ENCODE data around the gene TEX36. TPM values are rescaled to one million over a fixed set of nuclear protein-coding genes. Genes with fewer than 3 reads are reported as not detected.

TEX36 gene
- total RNA-seq, 1 donor from 2014 or later = not detected

- Mint-ChIP-seq H3K27ac (ENCODE audit: unreplicated experiment) (no peak overlapping the region), H3K36me3 (ENCODE audit: unreplicated experiment) (no peaks in the 10 kb centered on the region), H3K4me3 (ENCODE audit: unreplicated experiment) (no peak overlapping the region), H3K9me3 (ENCODE audit: unreplicated experiment) (no peaks in the 10 kb centered on the region), H3K27me3 (ENCODE audit: unreplicated experiment) (no peaks in the 10 kb centered on the region), H3K4me1 (ENCODE audit: low read depth, unreplicated experiment) (no peaks in the 10 kb centered on the region)
- TF ChIP-seq, protein P1, sequence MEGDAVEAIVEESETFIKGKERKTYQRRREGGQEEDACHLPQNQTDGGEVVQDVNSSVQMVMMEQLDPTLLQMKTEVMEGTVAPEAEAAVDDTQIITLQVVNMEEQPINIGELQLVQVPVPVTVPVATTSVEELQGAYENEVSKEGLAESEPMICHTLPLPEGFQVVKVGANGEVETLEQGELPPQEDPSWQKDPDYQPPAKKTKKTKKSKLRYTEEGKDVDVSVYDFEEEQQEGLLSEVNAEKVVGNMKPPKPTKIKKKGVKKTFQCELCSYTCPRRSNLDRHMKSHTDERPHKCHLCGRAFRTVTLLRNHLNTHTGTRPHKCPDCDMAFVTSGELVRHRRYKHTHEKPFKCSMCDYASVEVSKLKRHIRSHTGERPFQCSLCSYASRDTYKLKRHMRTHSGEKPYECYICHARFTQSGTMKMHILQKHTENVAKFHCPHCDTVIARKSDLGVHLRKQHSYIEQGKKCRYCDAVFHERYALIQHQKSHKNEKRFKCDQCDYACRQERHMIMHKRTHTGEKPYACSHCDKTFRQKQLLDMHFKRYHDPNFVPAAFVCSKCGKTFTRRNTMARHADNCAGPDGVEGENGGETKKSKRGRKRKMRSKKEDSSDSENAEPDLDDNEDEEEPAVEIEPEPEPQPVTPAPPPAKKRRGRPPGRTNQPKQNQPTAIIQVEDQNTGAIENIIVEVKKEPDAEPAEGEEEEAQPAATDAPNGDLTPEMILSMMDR (IDR thresholded peaks at IDR 0.05; ENCODE audit: partially characterized antibody, unreplicated experiment) = no peak
- no peak for DNase-seq
Observed at GRCh38 chr10:125637496-125637895, 45.5 kb downstream of the TEX36 start.

DNA sequence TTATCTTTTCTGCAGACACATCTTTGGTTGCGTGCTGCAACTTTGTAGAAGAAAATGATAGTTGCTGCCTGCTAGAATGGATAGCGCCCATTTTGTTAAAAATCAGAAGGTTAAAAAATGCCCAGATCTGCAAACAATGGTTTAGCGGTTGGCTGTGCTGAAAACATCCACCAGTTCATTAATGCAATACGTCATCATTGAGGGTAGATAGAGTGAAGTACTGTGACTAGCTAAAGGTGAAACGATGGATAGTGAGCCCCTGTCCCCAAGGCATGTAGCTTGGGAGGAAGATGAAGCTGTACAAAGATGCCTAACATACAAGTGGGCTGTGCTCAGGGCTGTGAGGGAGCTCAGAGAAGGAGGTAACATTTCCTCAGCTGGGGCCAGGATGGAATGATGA, 48.4 kb downstream of the TEX36 start:
- DNase-seq = no peak
- H3K4me3 Mint-ChIP-seq (ENCODE audit: unreplicated experiment) = no peak overlapping the region
- no peak overlapping the region for H3K27ac Mint-ChIP-seq (ENCODE audit: unreplicated experiment)
- TF ChIP-seq, protein P1 (IDR thresholded peaks at IDR 0.05; ENCODE audit: partially characterized antibody, unreplicated experiment) = no peak
- no peaks in the 10 kb centered on the region for H3K4me1 Mint-ChIP-seq (ENCODE audit: low read depth, unreplicated experiment)
- no peaks in the 10 kb centered on the region for H3K27me3 Mint-ChIP-seq (ENCODE audit: unreplicated experiment)
- H3K36me3 Mint-ChIP-seq (ENCODE audit: unreplicated experiment) = no peaks in the 10 kb centered on the region
- no peaks in the 10 kb centered on the region for H3K9me3 Mint-ChIP-seq (ENCODE audit: unreplicated experiment)

DNA sequence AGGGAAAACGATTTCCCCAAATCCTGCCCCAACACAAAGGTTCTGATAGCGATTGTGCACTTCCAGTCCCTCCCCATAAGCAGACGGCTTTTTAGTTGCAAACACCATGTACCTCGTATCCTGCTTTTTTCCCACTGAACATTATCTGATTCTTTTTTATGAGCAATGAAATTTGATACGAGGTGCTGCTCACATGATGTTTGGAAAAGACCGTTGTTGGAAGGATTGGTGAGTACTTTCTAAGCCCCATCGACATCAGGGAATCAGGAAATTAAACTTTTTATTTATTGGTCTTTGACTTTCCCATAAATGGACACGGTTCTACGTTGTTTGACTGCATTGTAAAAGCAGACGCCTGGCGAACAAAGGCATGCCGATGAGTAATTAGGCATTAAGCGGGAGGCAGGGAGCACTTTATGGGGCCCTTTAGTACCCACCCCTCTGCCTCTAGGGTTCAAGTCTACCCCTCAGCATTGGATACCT, 49.4 kb downstream of the TEX36 start:
- H3K4me3 Mint-ChIP-seq (ENCODE audit: unreplicated experiment) = no peak overlapping the region
- DNase-seq = no peak
- no peaks in the 10 kb centered on the region for H3K36me3 Mint-ChIP-seq (ENCODE audit: unreplicated experiment)
- no peaks in the 10 kb centered on the region for H3K9me3 Mint-ChIP-seq (ENCODE audit: unreplicated experiment)
- H3K4me1 Mint-ChIP-seq (ENCODE audit: low read depth, unreplicated experiment) = no peaks in the 10 kb centered on the region
- H3K27me3 Mint-ChIP-seq (ENCODE audit: unreplicated experiment) = no peaks in the 10 kb centered on the region
- TF ChIP-seq, protein P1 (IDR thresholded peaks at IDR 0.05; ENCODE audit: partially characterized antibody, unreplicated experiment) = no peak
- no peak overlapping the region for H3K27ac Mint-ChIP-seq (ENCODE audit: unreplicated experiment)

DNA sequence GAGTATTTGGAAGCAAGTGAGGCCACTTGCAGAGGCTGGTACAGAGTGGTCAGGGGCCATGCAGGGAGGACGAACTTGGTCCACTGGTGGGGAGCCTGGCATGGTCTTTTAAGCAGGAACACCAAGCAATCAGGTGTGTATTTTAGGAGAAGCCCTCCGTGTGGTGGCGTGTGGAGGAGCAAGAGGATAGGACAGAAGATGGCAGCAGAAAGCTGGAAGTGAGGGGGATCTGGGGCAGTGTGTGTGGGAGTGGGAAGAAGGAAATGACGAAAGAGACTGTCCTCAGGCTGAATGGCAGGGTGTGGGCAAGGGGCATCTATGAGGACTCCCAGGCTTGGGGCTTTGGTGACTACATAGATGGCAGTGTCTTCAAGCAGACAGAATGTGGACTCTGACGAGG, 51.2 kb downstream of the TEX36 start:
- Mint-ChIP-seq H3K36me3 (ENCODE audit: unreplicated experiment) (no peaks in the 10 kb centered on the region), H3K4me1 (ENCODE audit: low read depth, unreplicated experiment) (no peaks in the 10 kb centered on the region), H3K9me3 (ENCODE audit: unreplicated experiment) (no peaks in the 10 kb centered on the region), H3K4me3 (ENCODE audit: unreplicated experiment) (no peak overlapping the region), H3K27me3 (ENCODE audit: unreplicated experiment) (no peaks in the 10 kb centered on the region), H3K27ac (ENCODE audit: unreplicated experiment) (no peak overlapping the region)
- TF ChIP-seq, protein P1 (IDR thresholded peaks at IDR 0.05; ENCODE audit: partially characterized antibody, unreplicated experiment) = no peak
- DNase-seq = no peak

DNA sequence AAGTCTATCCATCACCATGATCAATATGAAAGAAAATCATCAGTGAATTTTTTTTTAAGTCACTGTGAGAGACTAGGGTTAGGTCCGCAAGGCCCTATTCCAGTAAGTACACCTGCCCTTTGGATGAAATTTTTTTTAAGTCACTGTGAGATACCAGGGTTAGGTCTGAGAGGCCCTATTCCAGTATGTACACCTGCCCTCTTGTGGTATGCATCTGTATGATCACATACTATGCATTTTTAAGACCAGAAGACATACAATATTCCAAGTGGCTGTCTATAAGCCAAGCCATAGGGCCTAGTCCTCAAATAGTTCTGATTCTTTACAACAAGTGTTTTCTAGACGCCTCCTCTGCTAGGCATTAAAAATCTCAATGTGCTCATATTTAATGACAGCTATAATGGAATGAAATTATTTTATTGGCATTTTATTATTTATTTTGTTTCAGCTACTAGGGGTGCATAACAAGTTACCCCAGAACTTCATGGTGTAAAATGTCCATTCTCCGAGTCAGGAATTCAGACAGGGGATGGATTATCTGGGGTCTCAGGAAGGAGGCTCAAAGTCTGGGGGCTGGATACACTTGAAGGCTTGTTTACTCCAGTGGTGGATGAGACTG, 53.1 kb downstream of the TEX36 start:
- Mint-ChIP-seq H3K36me3 (ENCODE audit: unreplicated experiment) (no peaks in the 10 kb centered on the region), H3K4me1 (ENCODE audit: low read depth, unreplicated experiment) (no peaks in the 10 kb centered on the region), H3K27ac (ENCODE audit: unreplicated experiment) (no peak overlapping the region), H3K27me3 (ENCODE audit: unreplicated experiment) (no peaks in the 10 kb centered on the region), H3K4me3 (ENCODE audit: unreplicated experiment) (no peak overlapping the region), H3K9me3 (ENCODE audit: unreplicated experiment) (peaks cover 1% of the 10 kb centered on the region)
- no peak for DNase-seq
- TF ChIP-seq, protein P1 (IDR thresholded peaks at IDR 0.05; ENCODE audit: partially characterized antibody, unreplicated experiment) = peak; percentile 62

All from glutamatergic neuron (in vitro differentiated cells).